HCT116 (cell line): ENCODE results near the gene NDUFS1. TPM values are rescaled to one million over a fixed set of nuclear protein-coding genes. Genes with fewer than 3 reads are reported as not detected.

Experiments
- ATAC-seq: fragments of 200-7000 bp; cut with Tn5 transposase; 2 replicates; pipeline ENCODE4 v1.9.1; 2020; ENCODE audit warnings: mild to moderate bottlenecking, moderate library complexity
- BruUV-seq: library from RNA; stranded (reverse); fragments of 400-500 nt; replicated peaks from 2 replicates; lab custom pipeline; 2021; lab: Mats Ljungman, UMichigan
- CTCF ChIA-PET: fragments of 300-600 bp; sonication (Branson Sonifier 250); formaldehyde crosslinking; loops from one replicate; lab custom pipeline; 2021; ENCODE audit warnings: antibody characterized with exemption; lab: Charles Lee
- POLR2A ChIA-PET: fragments of 300-600, 350-600 bp; sonication (Branson Sonifier 250); formaldehyde crosslinking; loops from one replicate; lab custom pipeline; 2021; ENCODE audit warnings: antibody characterized with exemption; lab: Charles Lee
- RAD21 ChIA-PET, 2 experiments: fragments of 300-600 bp; sonication (Branson Sonifier 250); formaldehyde crosslinking; loops; one replicate each; lab custom pipeline; 2023; ENCODE audit warnings: low total read pairs in 2 of 2; ENCODE audit not compliant: uncharacterized antibody in 2 of 2, unreplicated experiment in 2 of 2, low non-redundant PET in 1 of 2; lab: Charles Lee
- DNase-seq: peaks from one replicate; pipeline ENCODE4 v3.0.0-alpha.2; 2010; ENCODE audit warnings: low read depth, low spot score
- H2AFZ ChIP-seq: fragments of 200-600 bp; shearing (Covaris generic), sonication (generic); 2 replicates; pipeline ENCODE4 v1.6.1; 2017; ENCODE audit warnings: low read depth, mixed run types, mixed read lengths, antibody characterized with exemption, low read length; ENCODE audit not compliant: poor library complexity, severe bottlenecking
- H3K27ac ChIP-seq: 2 replicates; pipeline ENCODE4 v1.5.1; 2012; ENCODE audit warnings: low read depth, low read length
- H3K27me3 ChIP-seq: fragments of 200-600 bp; sonication (generic); 2 replicates; pipeline ENCODE4 v1.6.1; 2016; ENCODE audit warnings: mixed run types, low read length, mixed read lengths; ENCODE audit not compliant: insufficient read depth
- H3K36me3 ChIP-seq, 2 experiments: fragments of 200-500 bp in 1 of 2; fragments of 200-600 bp in 1 of 2; sonication (Bioruptor generic) in 1 of 2; sonication (generic) in 1 of 2; 2 replicates each; pipeline versions ENCODE4 v1.5.1 to v1.6.1; 2014 to 2016; ENCODE audit warnings: low read length in 2 of 2, inconsistent platforms in 1 of 2, mixed read lengths in 1 of 2, mixed run types in 1 of 2; ENCODE audit not compliant: insufficient read depth in 2 of 2, control insufficient read depth in 1 of 2
- H3K4me1 ChIP-seq, 2 experiments: fragments of 200-600 bp in 1 of 2; sonication (generic) in 1 of 2; 2 replicates each; pipeline versions ENCODE4 v1.5.1 to v1.6.1; 2012 to 2017; ENCODE audit warnings: low read length in 2 of 2, inconsistent platforms in 1 of 2, mild to moderate bottlenecking in 1 of 2, mixed read lengths in 1 of 2, mixed run types in 1 of 2, moderate library complexity in 1 of 2; ENCODE audit not compliant: insufficient read depth in 2 of 2, control insufficient read depth in 1 of 2
- H3K4me2 ChIP-seq: fragments of 200-600 bp; sonication (generic); 2 replicates; pipeline ENCODE4 v1.6.1; 2017; ENCODE audit warnings: mixed run types, low read length, mixed read lengths
- H3K4me3 ChIP-seq, 2 experiments: fragments of 200-600 bp in 1 of 2; sonication (generic) in 1 of 2; replicated peaks in 1 of 2; 2 replicates each; pipeline ENCODE4 v1.5.1; 2011 to 2016; ENCODE audit warnings: low read length in 2 of 2, control low read depth in 1 of 2, low read depth in 1 of 2, mild to moderate bottlenecking in 1 of 2, mixed read lengths in 1 of 2, mixed run types in 1 of 2
- H3K79me2 ChIP-seq: fragments of 200-600 bp; sonication (generic); 2 replicates; pipeline ENCODE4 v1.6.1; 2017; ENCODE audit warnings: mild to moderate bottlenecking, mixed run types, low read length, moderate library complexity, mixed read lengths; ENCODE audit not compliant: insufficient read depth
- H3K9ac ChIP-seq: fragments of 200-600 bp; sonication (generic); 2 replicates; pipeline ENCODE4 v1.6.1; 2016; ENCODE audit warnings: low read length, mixed read lengths
- H3K9me2 ChIP-seq: fragments of 200-600 bp; sonication (generic), shearing (Covaris generic); 2 replicates; pipeline ENCODE4 v1.6.1; 2017; ENCODE audit warnings: mixed run types, mild to moderate bottlenecking, moderate library complexity; ENCODE audit not compliant: insufficient read depth
- H3K9me3 ChIP-seq, 2 experiments: fragments of 200-500 bp in 1 of 2; fragments of 200-600 bp in 1 of 2; sonication (Bioruptor generic) in 1 of 2; sonication (generic) in 1 of 2; 2 replicates each; pipeline ENCODE4 v1.6.1; 2014 to 2017; ENCODE audit warnings: low read length in 2 of 2, mixed read lengths in 2 of 2, inconsistent platforms in 1 of 2, low read depth in 1 of 2, mild to moderate bottlenecking in 1 of 2, mixed run types in 1 of 2, moderate library complexity in 1 of 2; ENCODE audit not compliant: control insufficient read depth in 1 of 2, insufficient read depth in 1 of 2
- H4K20me1 ChIP-seq: fragments of 200-600 bp; sonication (generic), shearing (Covaris generic); 2 replicates; pipeline ENCODE4 v1.6.1; 2017; ENCODE audit warnings: mixed run types, mild to moderate bottlenecking, moderate library complexity; ENCODE audit not compliant: insufficient read depth
- CBX3 ChIP-seq: IDR thresholded peaks from 2 replicates; pipeline ENCODE4 v1.6.1; 2012; ENCODE audit warnings: low read depth
- JUND ChIP-seq: IDR thresholded peaks from 2 replicates; pipeline ENCODE4 v1.6.1; 2012
- MAX ChIP-seq: IDR thresholded peaks from 2 replicates; pipeline ENCODE4 v1.6.1; 2012
- POLR2AphosphoS5 ChIP-seq: IDR thresholded peaks from 2 replicates; pipeline ENCODE4 v1.6.1; 2011; ENCODE audit warnings: mild to moderate bottlenecking, low read depth, low read length, moderate library complexity
- ZBTB33 ChIP-seq: IDR thresholded peaks from 2 replicates; pipeline ENCODE4 v1.6.1; 2011; ENCODE audit warnings: mild to moderate bottlenecking, low read length, moderate library complexity; ENCODE audit not compliant: insufficient replicate concordance; ENCODE audit errors: extremely low read depth
- ZNF274 ChIP-seq: fragments of 200-500 bp; sonication (Bioruptor generic); IDR thresholded peaks from 2 replicates; pipeline ENCODE4 v1.6.1; 2014; ENCODE audit warnings: mild to moderate bottlenecking, low read depth, low read length, inconsistent platforms
- intact Hi-C: fragments of 100-400 bp; cut with micrococcal nuclease; formaldehyde crosslinking; loops from 2 replicates; pipeline ENCODE4 v1.10.0; 2022
- total RNA-seq: library from RNA; stranded (reverse); gene quantifications from one replicate; pipeline ENCODE4 v1.2.1, GENCODE V29; 2021; ENCODE audit not compliant: unreplicated experiment
- TF ChIP-seq, protein P1 (sequence below): IDR thresholded peaks from 2 replicates; pipeline ENCODE4 v1.6.1; 2012; ENCODE audit warnings: low read depth

Gene NDUFS1
- total RNA-seq, 1 experiment from 2014 or later = 86.6 TPM

- CTCF ChIA-PET = no interaction called here
- no peaks in the 10 kb centered on the region for H3K9me3 ChIP-seq
These were observed 89.8 kb downstream of the NDUFS1 start for GRCh38 chr2:206069417-206069816.

DNA sequence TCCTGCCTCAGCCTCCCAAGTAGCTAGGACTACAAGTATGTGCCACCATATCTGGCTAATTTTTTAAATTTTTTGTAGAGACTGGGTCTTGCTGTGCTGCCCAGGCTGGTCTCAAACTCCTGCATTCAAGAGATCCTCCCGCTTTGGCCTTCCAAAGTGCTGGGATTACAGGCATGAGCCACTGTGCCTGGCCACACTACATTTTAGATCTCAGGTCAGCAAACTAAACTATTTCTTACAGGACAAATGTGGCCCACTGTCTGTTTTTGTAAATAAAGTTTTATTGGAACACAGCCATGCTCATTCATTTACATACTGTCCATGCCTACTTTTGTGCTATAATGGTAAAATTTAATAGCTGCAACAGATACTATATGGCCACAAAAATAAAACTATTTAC is 91.0 kb downstream of the NDUFS1 start:
- TF ChIP-seq, protein P1, sequence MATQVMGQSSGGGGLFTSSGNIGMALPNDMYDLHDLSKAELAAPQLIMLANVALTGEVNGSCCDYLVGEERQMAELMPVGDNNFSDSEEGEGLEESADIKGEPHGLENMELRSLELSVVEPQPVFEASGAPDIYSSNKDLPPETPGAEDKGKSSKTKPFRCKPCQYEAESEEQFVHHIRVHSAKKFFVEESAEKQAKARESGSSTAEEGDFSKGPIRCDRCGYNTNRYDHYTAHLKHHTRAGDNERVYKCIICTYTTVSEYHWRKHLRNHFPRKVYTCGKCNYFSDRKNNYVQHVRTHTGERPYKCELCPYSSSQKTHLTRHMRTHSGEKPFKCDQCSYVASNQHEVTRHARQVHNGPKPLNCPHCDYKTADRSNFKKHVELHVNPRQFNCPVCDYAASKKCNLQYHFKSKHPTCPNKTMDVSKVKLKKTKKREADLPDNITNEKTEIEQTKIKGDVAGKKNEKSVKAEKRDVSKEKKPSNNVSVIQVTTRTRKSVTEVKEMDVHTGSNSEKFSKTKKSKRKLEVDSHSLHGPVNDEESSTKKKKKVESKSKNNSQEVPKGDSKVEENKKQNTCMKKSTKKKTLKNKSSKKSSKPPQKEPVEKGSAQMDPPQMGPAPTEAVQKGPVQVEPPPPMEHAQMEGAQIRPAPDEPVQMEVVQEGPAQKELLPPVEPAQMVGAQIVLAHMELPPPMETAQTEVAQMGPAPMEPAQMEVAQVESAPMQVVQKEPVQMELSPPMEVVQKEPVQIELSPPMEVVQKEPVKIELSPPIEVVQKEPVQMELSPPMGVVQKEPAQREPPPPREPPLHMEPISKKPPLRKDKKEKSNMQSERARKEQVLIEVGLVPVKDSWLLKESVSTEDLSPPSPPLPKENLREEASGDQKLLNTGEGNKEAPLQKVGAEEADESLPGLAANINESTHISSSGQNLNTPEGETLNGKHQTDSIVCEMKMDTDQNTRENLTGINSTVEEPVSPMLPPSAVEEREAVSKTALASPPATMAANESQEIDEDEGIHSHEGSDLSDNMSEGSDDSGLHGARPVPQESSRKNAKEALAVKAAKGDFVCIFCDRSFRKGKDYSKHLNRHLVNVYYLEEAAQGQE = no peak
- no peak for TF ChIP-seq ZNF274
- no peak for TF ChIP-seq CBX3
- DNase-seq (no peak), ATAC-seq (no peak)
- H3K36me3 ChIP-seq = no peaks in the 10 kb centered on the region
- no peaks in the 10 kb centered on the region for H3K9me2 ChIP-seq
- H2AFZ ChIP-seq = no peak overlapping the region
- ChIA-PET CTCF (no interaction called here), RAD21 (no interaction called here), POLR2A (no interaction called here)
- H3K4me3 ChIP-seq = no peak overlapping the region
- no peaks in the 10 kb centered on the region for H3K27me3 ChIP-seq
- H3K9ac ChIP-seq = no peak overlapping the region
- no peaks in the 10 kb centered on the region for H3K9me3 ChIP-seq
- H3K4me2 ChIP-seq = no peak overlapping the region
- intact Hi-C loops = no loop called here
- no peaks in the 10 kb centered on the region for H3K4me1 ChIP-seq
- H3K27ac ChIP-seq = no peak overlapping the region
- BruUV-seq = no TSS peak
- no peaks in the 10 kb centered on the region for H4K20me1 ChIP-seq
- H3K79me2 ChIP-seq = peaks cover 27% of the 10 kb centered on the region

More at GRCh38 chr2:206069417-206069816, 89.8 kb downstream of the NDUFS1 start:
- H3K4me1 ChIP-seq = no peaks in the 10 kb centered on the region
- no peaks in the 10 kb centered on the region for H3K9me2 ChIP-seq
- no peak overlapping the region for H3K4me2 ChIP-seq
- H3K79me2 ChIP-seq = peaks cover 29% of the 10 kb centered on the region
- no TSS peak for BruUV-seq
- ChIA-PET POLR2A (no interaction called here), RAD21 (no interaction called here)
- no peaks in the 10 kb centered on the region for H3K36me3 ChIP-seq
- intact Hi-C loops = no loop called here
- H3K9ac ChIP-seq = no peak overlapping the region
- no peak for DNase-seq
- no peaks in the 10 kb centered on the region for H3K27me3 ChIP-seq
- no peak for ATAC-seq
- no peak overlapping the region for H3K4me3 ChIP-seq
- no peak overlapping the region for H3K27ac ChIP-seq
- H4K20me1 ChIP-seq = no peaks in the 10 kb centered on the region
- no peak for TF ChIP-seq JUND
- TF ChIP-seq ZNF274 = no peak
- no peak for TF ChIP-seq POLR2AphosphoS5
- TF ChIP-seq MAX = no peak
- no peak for TF ChIP-seq ZBTB33
- TF ChIP-seq, all 23 proteins: peak for 0
- H2AFZ ChIP-seq = no peak overlapping the region
